ENCODE measurements around the gene POFUT1. TPM values are rescaled to one million over a fixed set of nuclear protein-coding genes. Genes with fewer than 3 reads are reported as not detected.

POFUT1 gene
- total RNA-seq, 1 donor from 2014 or later, result 49.5 TPM

DNA sequence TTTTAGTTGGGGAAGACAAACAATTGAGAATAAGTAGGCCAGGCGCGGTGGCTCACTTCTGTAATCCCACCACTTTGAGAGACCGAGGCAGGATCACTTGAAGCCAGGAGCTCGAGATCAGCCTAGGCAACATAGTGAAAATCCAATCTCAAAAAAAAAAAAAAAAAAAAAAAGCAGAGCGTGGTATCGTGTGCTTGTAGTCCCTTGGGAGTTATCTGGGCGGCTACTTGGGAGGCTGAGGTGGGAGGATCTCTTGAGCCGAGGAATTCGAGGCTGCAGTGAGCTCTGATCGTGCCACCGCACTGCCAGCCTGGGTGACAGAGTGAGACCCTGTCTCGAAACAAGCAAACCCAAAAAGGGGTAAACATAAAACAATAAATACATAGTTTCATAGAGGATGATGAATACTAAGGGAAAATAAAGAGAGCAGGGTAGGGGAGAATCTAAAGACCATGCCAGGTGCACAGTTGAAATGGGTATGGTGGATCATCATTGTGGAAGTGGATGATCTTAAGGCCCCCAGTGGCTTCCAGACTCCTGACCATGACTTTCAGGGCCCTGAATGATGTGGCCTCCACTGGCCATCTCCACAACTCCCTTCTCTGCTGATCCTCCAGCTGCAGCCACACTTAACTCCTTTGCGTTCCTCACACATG is 947 bp downstream of the POFUT1 start:
- Mint-ChIP-seq H3K4me3 (ENCODE audit: unreplicated experiment) (peak overlapping the region; percentile 83), H3K27ac (ENCODE audit: unreplicated experiment) (peak overlapping the region; percentile 75), H3K36me3 (ENCODE audit: unreplicated experiment) (peaks cover 9% of the 10 kb centered on the region), H3K27me3 (ENCODE audit: unreplicated experiment) (no peaks in the 10 kb centered on the region), H3K9me3 (ENCODE audit: unreplicated experiment) (no peaks in the 10 kb centered on the region), H3K4me1 (ENCODE audit: unreplicated experiment) (peaks cover 41% of the 10 kb centered on the region)
- TF ChIP-seq, protein P1, sequence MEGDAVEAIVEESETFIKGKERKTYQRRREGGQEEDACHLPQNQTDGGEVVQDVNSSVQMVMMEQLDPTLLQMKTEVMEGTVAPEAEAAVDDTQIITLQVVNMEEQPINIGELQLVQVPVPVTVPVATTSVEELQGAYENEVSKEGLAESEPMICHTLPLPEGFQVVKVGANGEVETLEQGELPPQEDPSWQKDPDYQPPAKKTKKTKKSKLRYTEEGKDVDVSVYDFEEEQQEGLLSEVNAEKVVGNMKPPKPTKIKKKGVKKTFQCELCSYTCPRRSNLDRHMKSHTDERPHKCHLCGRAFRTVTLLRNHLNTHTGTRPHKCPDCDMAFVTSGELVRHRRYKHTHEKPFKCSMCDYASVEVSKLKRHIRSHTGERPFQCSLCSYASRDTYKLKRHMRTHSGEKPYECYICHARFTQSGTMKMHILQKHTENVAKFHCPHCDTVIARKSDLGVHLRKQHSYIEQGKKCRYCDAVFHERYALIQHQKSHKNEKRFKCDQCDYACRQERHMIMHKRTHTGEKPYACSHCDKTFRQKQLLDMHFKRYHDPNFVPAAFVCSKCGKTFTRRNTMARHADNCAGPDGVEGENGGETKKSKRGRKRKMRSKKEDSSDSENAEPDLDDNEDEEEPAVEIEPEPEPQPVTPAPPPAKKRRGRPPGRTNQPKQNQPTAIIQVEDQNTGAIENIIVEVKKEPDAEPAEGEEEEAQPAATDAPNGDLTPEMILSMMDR (IDR thresholded peaks at IDR 0.05), result no peak
- no peak for DNase-seq (ENCODE audit: extremely low spot score, unreplicated experiment)

DNA sequence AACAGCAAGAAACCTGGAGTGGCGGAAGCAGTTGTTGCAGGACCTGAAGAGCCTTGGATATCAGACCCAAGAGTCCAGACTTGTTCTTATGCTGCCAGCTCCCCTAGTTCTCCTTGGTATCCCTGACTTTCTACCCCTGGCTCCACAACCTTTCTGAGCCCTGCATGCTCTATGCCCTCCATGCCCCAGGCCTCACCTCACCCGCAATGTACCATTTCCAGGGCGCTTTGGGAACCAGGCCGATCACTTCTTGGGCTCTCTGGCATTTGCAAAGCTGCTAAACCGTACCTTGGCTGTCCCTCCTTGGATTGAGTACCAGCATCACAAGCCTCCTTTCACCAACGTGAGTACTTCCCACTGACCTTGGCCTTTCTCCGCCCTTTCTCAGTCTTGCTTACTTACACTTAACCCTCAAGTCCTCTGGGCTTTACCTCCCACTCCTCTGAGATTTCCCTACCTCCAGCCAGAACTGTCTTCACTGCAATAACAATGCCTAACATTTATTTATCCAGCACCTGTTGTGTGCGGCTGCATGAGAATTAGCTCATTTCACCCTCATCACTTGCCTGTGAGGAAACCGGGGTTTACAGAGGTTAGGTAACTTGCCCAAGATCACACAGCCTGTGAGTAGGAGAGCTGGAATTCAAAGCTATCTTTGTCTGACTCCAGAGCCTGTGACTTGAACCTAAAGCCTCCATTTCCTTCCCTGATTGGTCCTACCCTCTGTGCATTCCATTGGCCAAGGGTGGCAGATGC is 2.3 kb downstream of the POFUT1 start:
- Mint-ChIP-seq H3K27me3 (ENCODE audit: unreplicated experiment) (no peaks in the 10 kb centered on the region), H3K9me3 (ENCODE audit: unreplicated experiment) (no peaks in the 10 kb centered on the region), H3K4me1 (ENCODE audit: unreplicated experiment) (peaks cover 40% of the 10 kb centered on the region), H3K4me3 (ENCODE audit: unreplicated experiment) (peak overlapping the region; percentile 83), H3K27ac (ENCODE audit: unreplicated experiment) (no peak overlapping the region), H3K36me3 (ENCODE audit: unreplicated experiment) (peaks cover 9% of the 10 kb centered on the region)
- no peak for DNase-seq (ENCODE audit: extremely low spot score, unreplicated experiment)
- TF ChIP-seq, protein P1 (IDR thresholded peaks at IDR 0.05), result no peak

DNA sequence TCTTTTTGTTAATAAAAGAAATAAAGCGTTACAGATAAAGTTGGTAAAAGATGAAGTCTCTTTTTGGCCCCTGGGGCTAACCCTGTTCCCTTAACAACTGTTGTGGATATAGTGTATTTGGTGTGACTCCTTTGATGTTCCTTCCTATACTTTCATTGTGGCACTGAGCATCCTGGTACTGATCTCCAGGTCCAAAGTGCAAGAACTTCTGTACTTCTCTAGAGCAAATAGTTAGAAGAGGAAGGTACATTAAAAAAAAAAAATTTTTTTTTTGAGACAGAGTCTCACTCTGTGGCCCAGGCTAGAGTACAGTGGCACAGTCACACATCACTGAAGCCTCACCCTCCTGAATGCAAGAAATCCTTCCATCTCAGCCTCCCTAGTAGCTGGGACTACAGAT is 6.2 kb downstream of the POFUT1 start:
- no peaks in the 10 kb centered on the region for H3K27me3 Mint-ChIP-seq (ENCODE audit: unreplicated experiment)
- no peak overlapping the region for H3K27ac Mint-ChIP-seq (ENCODE audit: unreplicated experiment)
- H3K4me1 Mint-ChIP-seq (ENCODE audit: unreplicated experiment), result peaks cover 12% of the 10 kb centered on the region
- H3K4me3 Mint-ChIP-seq (ENCODE audit: unreplicated experiment), result no peak overlapping the region
- TF ChIP-seq, protein P1 (IDR thresholded peaks at IDR 0.05), result no peak
- no peak for DNase-seq (ENCODE audit: extremely low spot score, unreplicated experiment)
- H3K9me3 Mint-ChIP-seq (ENCODE audit: unreplicated experiment), result no peaks in the 10 kb centered on the region
- H3K36me3 Mint-ChIP-seq (ENCODE audit: unreplicated experiment), result peaks cover 24% of the 10 kb centered on the region

DNA sequence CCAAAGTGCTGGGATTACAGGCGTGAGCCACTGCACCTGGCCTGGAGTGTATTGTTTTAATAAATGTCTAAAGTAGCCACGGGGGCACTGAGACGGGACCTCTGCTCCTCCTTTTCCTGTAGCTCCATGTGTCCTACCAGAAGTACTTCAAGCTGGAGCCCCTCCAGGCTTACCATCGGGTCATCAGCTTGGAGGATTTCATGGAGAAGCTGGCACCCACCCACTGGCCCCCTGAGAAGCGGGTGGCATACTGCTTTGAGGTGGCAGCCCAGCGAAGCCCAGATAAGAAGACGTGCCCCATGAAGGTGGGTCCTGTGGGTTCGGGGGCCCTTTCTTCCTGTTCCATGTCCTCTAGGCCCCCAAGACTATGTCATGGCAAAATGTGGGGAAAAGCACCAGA is 7.5 kb downstream of the POFUT1 start:
- Mint-ChIP-seq H3K4me3 (ENCODE audit: unreplicated experiment) (no peak overlapping the region), H3K9me3 (ENCODE audit: unreplicated experiment) (no peaks in the 10 kb centered on the region), H3K36me3 (ENCODE audit: unreplicated experiment) (peaks cover 31% of the 10 kb centered on the region), H3K27me3 (ENCODE audit: unreplicated experiment) (no peaks in the 10 kb centered on the region), H3K27ac (ENCODE audit: unreplicated experiment) (no peak overlapping the region), H3K4me1 (ENCODE audit: unreplicated experiment) (peaks cover under 1% of the 10 kb centered on the region)
- DNase-seq (ENCODE audit: extremely low spot score, unreplicated experiment), result no peak
- TF ChIP-seq, protein P1 (IDR thresholded peaks at IDR 0.05), result no peak

DNA sequence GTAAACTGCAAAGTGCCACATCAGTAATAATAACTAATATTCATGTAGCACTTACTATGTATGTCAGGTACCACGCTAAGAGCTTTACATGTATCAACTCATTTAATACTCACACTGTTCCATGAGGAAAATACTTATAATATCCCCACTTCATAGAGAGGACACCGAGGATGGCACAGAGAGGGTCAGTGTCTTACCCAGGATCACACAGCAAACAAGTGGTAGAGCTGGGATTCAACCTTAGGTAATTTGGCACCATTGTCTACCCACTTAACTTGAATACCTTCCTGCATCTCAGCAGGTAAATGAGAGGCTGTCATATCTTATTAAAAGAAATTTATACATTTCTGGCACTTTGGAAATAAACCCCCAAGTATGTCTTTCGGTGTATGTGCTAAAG is 8.0 kb downstream of the POFUT1 start:
- Mint-ChIP-seq H3K27ac (ENCODE audit: unreplicated experiment) (no peak overlapping the region), H3K4me1 (ENCODE audit: unreplicated experiment) (no peaks in the 10 kb centered on the region), H3K27me3 (ENCODE audit: unreplicated experiment) (no peaks in the 10 kb centered on the region), H3K36me3 (ENCODE audit: unreplicated experiment) (peaks cover 31% of the 10 kb centered on the region), H3K9me3 (ENCODE audit: unreplicated experiment) (no peaks in the 10 kb centered on the region), H3K4me3 (ENCODE audit: unreplicated experiment) (no peak overlapping the region)
- TF ChIP-seq, protein P1 (IDR thresholded peaks at IDR 0.05), result no peak
- no peak for DNase-seq (ENCODE audit: extremely low spot score, unreplicated experiment)

All from osteocyte (in vitro differentiated cells).